Kidney glomerular epithelial cell (primary cell): ENCODE results near the gene RSAD2.

Experiments used
- DNase-seq: peaks from one replicate; lab custom pipeline; 2025; lab: John Stamatoyannopoulos, UW

The RSAD2 gene

DNA sequence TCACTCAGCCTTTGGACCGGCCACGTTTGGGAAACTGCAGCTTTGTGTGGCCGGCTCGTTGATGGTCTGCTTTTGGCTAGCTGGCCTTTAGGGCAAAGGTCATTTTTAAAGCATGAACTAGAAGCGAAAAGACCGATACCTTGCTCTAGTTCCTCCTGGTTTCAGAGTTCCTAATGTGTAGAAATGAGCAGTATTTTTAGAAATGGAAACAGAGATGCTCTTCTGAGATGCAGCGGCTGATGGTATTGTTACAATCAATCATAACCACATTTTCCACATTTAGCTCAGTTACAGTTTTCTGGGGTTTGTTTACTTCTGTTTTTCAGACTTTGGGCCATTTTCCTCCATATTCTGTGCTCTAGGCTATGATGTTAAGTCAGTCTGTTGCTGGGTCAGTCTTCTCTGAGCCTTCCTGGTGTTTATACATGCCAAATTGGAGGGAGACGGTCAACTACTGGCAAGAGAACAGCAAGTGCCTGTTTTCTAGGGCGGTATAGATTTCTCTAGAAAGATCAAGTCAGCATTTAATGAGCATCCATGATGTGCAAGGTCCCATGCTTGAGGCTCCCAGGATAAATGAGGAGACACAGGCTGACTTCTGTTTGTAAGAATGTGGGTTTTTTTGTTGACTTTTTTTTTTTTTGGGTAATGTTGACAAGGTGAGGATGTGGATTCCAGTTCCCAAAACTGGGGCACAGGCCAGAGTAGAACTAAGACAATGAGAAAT lies 67.7 kb downstream of the RSAD2 start:
- no peak for DNase-seq

DNA sequence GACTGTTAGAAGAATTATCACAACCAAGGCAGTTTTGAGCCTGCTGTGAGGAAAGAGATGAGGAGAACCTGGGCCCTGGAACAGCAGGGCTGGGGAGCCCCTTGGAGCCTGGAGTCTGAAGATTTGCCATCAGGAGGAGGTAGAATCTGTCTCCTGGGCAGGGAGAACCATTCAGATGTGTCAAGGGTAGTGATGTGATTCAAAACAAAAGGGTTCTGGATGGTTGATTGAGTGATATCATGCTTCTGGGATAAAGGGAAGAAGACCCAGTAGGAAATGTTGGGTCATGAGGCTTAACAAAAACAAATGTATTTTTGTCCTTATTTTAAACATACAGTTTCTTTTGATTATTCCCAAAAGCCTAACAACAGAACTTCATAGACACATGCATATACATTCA lies 68.2 kb downstream of the RSAD2 start:
- peak; percentile 73 for DNase-seq

DNA sequence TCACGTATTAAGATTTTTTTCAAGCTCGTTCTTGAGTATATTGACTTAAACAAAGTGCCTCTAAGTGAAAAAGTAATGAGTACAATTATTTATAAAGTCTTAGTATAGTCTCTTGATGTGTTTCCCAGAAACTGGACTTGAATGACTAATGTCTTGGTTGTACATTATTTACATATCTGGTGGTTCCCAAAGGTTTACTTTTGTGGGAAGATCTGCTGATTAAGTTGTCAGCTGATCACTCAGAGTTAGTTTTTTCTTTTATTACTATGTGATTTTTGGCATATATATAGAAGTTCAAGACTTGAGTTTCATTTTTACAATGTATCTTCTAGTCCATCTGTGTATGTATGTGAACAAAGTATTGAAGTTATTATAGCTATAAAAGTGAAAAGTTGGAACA lies 69.1 kb downstream of the RSAD2 start:
- peak; percentile 29 for DNase-seq
